HG02642 (cell line): ENCODE results near the gene ADGRL4.

ENCODE experiments used
- ATAC-seq: cut with Tn5 transposase; IDR thresholded peaks from one replicate; pipeline ENCODE4 v1.9.1; 2021; ENCODE audit warnings: mild to moderate bottlenecking; ENCODE audit not compliant: unreplicated experiment, poor library complexity

ADGRL4 gene

GRCh38 chr1:78840453-78841271, 165.9 kb downstream of the ADGRL4 start:
- peak; percentile 54 for ATAC-seq
